Sigmoid colon (tissue), 7 donors: ENCODE data around the gene JADE3. TPM values are rescaled to one million over a fixed set of nuclear protein-coding genes. Genes with fewer than 3 reads are reported as not detected.

ENCODE experiments used
- DNase-seq: peaks from one replicate; pipeline ENCODE4 v3.0.0-alpha.2; 2019
- H3K27ac ChIP-seq, 4 donors: fragments of 200-600 bp; sonication (generic); one replicate each; pipeline ENCODE4 v1.5.1; 2016 to 2019; ENCODE audit warnings: mild to moderate bottlenecking in 1 of 4
- H3K27me3 ChIP-seq, 3 donors: fragments of 200-600 bp; sonication (generic); one replicate each; pipeline ENCODE4 v1.5.1; 2019; ENCODE audit warnings: mild to moderate bottlenecking in 1 of 3
- H3K36me3 ChIP-seq, 4 donors: fragments of 200-600 bp; sonication (generic); one replicate each; pipeline ENCODE4 v1.5.1; 2016 to 2019
- H3K4me1 ChIP-seq, 4 donors: fragments of 200-600 bp; sonication (generic); one replicate each; pipeline ENCODE4 v1.5.1; 2017 to 2019
- H3K4me3 ChIP-seq, 4 donors: fragments of 200-600 bp; sonication (generic); one replicate each; pipeline ENCODE4 v1.5.1; 2017 to 2019; ENCODE audit warnings: mild to moderate bottlenecking in 2 of 4, moderate library complexity in 1 of 4
- H3K9me3 ChIP-seq, 4 donors: fragments of 200-600 bp in 3 of 4; sonication (generic) in 3 of 4; one replicate each; pipeline versions ENCODE4 v1.5.1 to v1.6.1; 2013 to 2019
- EP300 ChIP-seq, 4 donors: sonication (generic); formaldehyde crosslinking; IDR thresholded peaks; one replicate each; pipeline ENCODE4 v1.6.1; 2017; ENCODE audit warnings: antibody characterized with exemption in 4 of 4
- POLR2A ChIP-seq, 2 donors: fragments of 450-650 bp; IDR thresholded peaks; one replicate each; pipeline ENCODE4 v1.6.1; 2016; ENCODE audit warnings: antibody characterized with exemption in 2 of 2, mild to moderate bottlenecking in 2 of 2, moderate library complexity in 2 of 2
- POLR2AphosphoS5 ChIP-seq, 4 donors: sonication (generic); formaldehyde crosslinking; IDR thresholded peaks; one replicate each; pipeline ENCODE4 v1.6.1; 2017; ENCODE audit warnings: antibody characterized with exemption in 4 of 4
- WGBS, 2 donors: extraction: QIAGEN DNeasy Blood & Tissue Kit; methylation state at CpG; one replicate each; pipeline ENCODE4 v1.1.7; 2013; 5-methylcytosine and 5-hydroxymethylcytosine counted together
- intact Hi-C: fragments of 100-400 bp; cut with DNase I; formaldehyde crosslinking; loops from one replicate; pipeline ENCODE4 v1.15.1; 2023
- polyA plus RNA-seq, 3 donors: library from polyadenylated mRNA; stranded (reverse); fragments of 200-250 nt; gene quantifications; one replicate each; pipeline ENCODE4 v1.2.3, GENCODE V29; 2013
- total RNA-seq, 4 donors: library from RNA; depleted of rRNA; stranded (reverse); fragments of >200 nt; gene quantifications; one replicate each; pipeline ENCODE4 v1.1.0, GENCODE V29; 2016
- TF ChIP-seq, protein P1 (sequence below), 4 experiments: fragments of 450-650 bp in 3 of 4; fragments of 200-600 bp in 1 of 4; IDR thresholded peaks; one replicate each; pipeline ENCODE4 v1.5.1; 2016 to 2019; ENCODE audit warnings: antibody characterized with exemption in 4 of 4, mild to moderate bottlenecking in 3 of 4, moderate library complexity in 2 of 4
- donor health status: healthy with polysubstance abuse.
- donor health status: Bipolar disorder and iron deficiency.
- donor health status: healthy.

The JADE3 gene
- total and polyA plus RNA-seq, 7 donors: 0.60 to 7.8 (median 5.3) TPM

DNA sequence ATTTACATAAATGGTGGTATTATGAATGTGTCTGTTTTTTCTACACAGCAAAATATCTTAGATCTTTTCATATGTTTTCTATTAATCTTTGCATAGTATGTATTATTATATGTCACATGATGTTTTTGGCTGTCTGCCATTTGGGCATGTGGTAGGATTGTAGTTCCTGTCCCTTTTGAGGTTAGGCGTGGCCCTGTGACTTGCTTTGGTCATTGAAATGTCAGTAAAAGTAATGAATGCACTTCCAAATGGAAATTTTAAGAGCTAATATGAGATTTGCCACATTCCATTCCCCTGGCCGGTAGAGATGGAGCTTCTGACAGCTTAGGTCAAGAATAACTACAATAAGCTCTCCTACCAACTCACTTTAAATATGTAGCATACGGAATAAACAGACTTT lies 45.1 kb downstream of the JADE3 start:
- H3K27ac ChIP-seq: no peak overlapping the region
- WGBS, 2 donors: 79% methylated on average over 3 of the region's 3 CpGs
- DNase-seq: no peak
- intact Hi-C loops: no loop called here
- no peaks in the 10 kb centered on the region for H3K27me3 ChIP-seq
- no peak overlapping the region for H3K4me3 ChIP-seq
- no peaks in the 10 kb centered on the region for H3K36me3 ChIP-seq
- H3K4me1 ChIP-seq: peaks cover 0 to 15% (median 5%) of the 10 kb centered on the region in 4 donors
- TF ChIP-seq EP300 (IDR thresholded peaks at IDR 0.05) (no peak), POLR2A (IDR thresholded peaks at IDR 0.05) (no peak), POLR2AphosphoS5 (IDR thresholded peaks at IDR 0.05) (no peak)
- TF ChIP-seq, protein P1, sequence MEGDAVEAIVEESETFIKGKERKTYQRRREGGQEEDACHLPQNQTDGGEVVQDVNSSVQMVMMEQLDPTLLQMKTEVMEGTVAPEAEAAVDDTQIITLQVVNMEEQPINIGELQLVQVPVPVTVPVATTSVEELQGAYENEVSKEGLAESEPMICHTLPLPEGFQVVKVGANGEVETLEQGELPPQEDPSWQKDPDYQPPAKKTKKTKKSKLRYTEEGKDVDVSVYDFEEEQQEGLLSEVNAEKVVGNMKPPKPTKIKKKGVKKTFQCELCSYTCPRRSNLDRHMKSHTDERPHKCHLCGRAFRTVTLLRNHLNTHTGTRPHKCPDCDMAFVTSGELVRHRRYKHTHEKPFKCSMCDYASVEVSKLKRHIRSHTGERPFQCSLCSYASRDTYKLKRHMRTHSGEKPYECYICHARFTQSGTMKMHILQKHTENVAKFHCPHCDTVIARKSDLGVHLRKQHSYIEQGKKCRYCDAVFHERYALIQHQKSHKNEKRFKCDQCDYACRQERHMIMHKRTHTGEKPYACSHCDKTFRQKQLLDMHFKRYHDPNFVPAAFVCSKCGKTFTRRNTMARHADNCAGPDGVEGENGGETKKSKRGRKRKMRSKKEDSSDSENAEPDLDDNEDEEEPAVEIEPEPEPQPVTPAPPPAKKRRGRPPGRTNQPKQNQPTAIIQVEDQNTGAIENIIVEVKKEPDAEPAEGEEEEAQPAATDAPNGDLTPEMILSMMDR (IDR thresholded peaks at IDR 0.05): no peak
- no peaks in the 10 kb centered on the region for H3K9me3 ChIP-seq

DNA sequence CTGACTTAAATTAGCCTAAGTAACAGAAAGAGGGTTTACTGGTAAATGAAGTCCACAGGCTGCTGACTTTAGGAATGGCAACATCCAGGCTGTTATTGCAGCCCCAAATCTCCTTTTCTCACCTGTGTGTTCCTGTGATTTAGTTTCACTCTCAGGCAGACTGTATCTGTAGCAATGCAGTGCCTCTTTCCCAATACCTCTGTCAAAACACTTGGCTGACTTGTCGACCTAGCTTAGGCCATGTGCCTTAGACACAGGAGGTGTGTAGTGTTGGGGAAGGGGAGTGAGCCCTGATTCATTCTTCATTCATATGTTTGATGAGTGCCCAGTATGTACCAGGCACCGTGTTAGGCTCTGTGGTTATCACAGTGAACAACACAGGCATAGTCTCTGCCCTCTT lies 46.9 kb downstream of the JADE3 start:
- Histone ChIP-seq H3K4me3 (no peak overlapping the region), H3K4me1 (peaks cover 0 to 2% (median 0%) of the 10 kb centered on the region in 4 donors), H3K9me3 (no peaks in the 10 kb centered on the region), H3K27me3 (no peaks in the 10 kb centered on the region), H3K27ac (no peak overlapping the region), H3K36me3 (no peaks in the 10 kb centered on the region)
- intact Hi-C loops: no loop called here
- DNase-seq: no peak
- WGBS, 2 donors: 57 to 74% methylated on average over 2 of the region's 2 CpGs
- TF ChIP-seq EP300 (IDR thresholded peaks at IDR 0.05) (no peak), POLR2AphosphoS5 (IDR thresholded peaks at IDR 0.05) (no peak), POLR2A (IDR thresholded peaks at IDR 0.05) (no peak)
- TF ChIP-seq, protein P1 (IDR thresholded peaks at IDR 0.05): no peak

DNA sequence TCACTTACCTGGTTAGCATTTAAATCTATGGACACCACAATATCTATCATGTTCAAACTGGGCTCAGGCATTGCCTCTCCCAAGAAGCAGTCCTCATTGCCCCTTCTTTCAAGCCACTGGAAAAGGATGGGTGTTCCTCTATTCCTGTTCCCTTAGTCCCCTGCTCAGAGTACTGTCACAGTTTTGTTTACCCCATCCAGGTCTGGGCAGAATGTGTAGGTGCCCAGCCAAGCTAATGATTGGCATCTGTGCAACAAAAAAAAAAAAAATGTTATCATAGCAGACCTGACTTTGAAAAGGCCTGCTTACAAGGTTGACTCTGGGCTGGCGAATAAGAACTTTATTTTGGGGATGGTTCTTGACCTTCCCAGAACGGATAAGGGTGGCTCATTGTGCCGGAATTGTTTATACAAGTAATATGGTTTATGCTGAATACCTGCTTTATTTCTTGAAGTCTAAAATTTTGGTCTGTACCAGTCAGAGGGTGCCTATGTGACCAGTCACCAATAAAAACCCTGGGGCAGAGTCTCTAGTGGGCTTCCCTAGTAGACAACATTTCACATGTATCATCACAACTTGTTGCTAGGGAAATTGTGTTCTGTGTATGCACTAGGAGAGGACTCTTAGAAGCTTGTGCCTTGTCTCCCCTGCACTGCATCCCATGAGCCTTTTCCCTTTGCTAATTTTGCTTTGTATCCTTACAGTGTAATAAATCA lies 47.9 kb downstream of the JADE3 start:
- H3K27me3 ChIP-seq: no peaks in the 10 kb centered on the region
- no peak overlapping the region for H3K4me3 ChIP-seq
- intact Hi-C loops: no loop called here
- no peaks in the 10 kb centered on the region for H3K4me1 ChIP-seq
- H3K9me3 ChIP-seq: no peaks in the 10 kb centered on the region
- no peak for TF ChIP-seq POLR2A (IDR thresholded peaks at IDR 0.05)
- TF ChIP-seq, protein P1 (IDR thresholded peaks at IDR 0.05): no peak
- TF ChIP-seq EP300 (IDR thresholded peaks at IDR 0.05): no peak
- no peak for TF ChIP-seq POLR2AphosphoS5 (IDR thresholded peaks at IDR 0.05)
- no peak overlapping the region for H3K27ac ChIP-seq
- no peaks in the 10 kb centered on the region for H3K36me3 ChIP-seq
- 95% methylated on average over 3 of the region's 3 CpGs for WGBS, 2 donors
- DNase-seq: no peak

DNA sequence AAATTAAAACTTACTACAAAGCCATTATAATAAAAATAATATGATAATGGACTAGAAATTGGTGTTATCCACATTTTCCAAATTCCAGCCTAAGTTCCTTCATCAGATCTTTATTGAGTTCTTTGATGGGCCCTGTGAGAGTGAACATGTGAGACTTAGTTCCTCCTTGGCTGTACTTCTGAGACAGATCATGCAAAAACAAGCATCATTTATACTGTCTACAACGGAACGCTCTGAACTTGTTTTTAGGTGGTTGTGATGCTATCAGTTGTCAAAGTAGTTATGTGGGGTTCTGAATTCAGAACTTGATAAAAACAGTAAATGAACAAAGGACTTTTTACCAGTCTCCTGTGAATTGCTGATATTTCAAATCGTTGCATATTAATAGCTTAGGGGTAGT lies 48.9 kb downstream of the JADE3 start:
- no peaks in the 10 kb centered on the region for H3K36me3 ChIP-seq
- H3K27me3 ChIP-seq: no peaks in the 10 kb centered on the region
- no peaks in the 10 kb centered on the region for H3K9me3 ChIP-seq
- no peak for DNase-seq
- intact Hi-C loops: no loop called here
- H3K4me3 ChIP-seq: no peak overlapping the region
- 49 to 58% methylated on average over 3 of the region's 3 CpGs for WGBS, 2 donors
- H3K27ac ChIP-seq: no peak overlapping the region
- peaks cover 0 to 4% (median 0%) of the 10 kb centered on the region in 4 donors for H3K4me1 ChIP-seq
- TF ChIP-seq, protein P1 (IDR thresholded peaks at IDR 0.05): no peak
- TF ChIP-seq POLR2A (IDR thresholded peaks at IDR 0.05): no peak
- no peak for TF ChIP-seq POLR2AphosphoS5 (IDR thresholded peaks at IDR 0.05)
- TF ChIP-seq EP300 (IDR thresholded peaks at IDR 0.05): no peak
